DLD1 (cell line): ENCODE results near the gene CD79A.
"Not testable (repeated sequence)": the region's sequence is repeated elsewhere in the genome, so short reads cannot be mapped to it uniquely, and the experiment has no call there.

Source experiments
- in situ Hi-C: cut with HindIII; loops from 2 replicates; pipeline ENCODE4 v1.10.0; 2017; ENCODE audit warnings: low sequenced_read_pairs

Gene CD79A

GRCh38 chr19:41862445-41862986, 14.6 kb upstream of the CD79A start:
- in situ Hi-C loops, result no loop called here

DNA sequence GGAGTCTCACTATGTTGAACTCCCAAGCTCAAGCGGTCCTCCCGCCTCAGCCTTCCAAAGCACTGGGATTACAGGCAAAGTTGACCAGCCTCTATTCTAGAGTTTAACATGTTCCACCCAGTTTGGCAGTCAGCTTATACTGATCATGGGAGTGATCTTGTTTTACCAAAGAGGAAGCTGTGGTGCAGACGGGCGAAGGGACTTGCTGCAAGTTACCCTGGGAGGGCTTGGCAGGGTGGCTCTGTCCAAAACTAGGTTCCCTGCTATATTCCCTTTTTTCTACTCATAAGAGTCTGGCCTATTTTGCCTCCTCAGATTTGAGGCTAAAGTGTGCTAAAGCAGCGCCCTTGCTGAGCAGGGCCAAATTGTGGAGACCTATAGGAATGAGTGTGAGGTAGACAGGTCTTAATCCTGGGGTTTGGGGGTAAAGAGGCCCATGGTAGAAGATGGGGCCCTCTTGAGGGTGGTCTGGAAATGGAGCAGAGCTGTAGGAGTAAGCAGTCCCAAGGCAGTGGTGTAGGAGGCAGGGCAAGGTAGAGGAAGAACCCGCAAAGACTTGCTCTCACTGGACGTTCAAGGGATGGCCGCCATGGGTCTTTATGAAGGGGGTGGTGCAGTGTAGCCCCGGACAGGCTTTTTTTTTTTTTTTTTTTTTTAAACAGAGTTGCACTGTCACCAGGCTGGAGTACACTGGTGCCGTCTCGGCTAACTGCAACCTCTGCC, 13.7 kb upstream of the CD79A start:
- in situ Hi-C loops, result no loop called here

- in situ Hi-C loops, result no loop called here
Observed at GRCh38 chr19:41864374-41864773, 12.7 kb upstream of the CD79A start.

DNA sequence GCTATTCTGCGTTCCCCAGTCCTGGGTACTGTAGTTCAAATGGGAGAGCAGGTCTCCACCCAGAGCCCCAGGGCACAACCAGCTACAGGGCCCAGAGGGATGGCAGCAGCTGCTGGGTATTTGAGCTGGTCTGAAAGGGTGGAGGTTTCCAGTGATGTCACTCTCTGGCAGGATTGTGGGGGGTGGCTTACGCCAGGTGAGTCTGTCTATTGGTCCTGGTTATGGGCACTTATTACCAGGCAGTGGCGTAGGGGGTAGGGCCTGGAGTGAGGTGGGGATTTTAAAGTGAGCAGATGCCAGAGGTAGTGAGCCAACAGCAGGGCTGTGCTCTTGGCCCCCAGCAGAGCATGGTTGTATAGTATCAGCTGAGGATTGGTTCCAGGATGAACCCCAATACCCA, 10.8 kb upstream of the CD79A start:
- in situ Hi-C loops, result no loop called here

DNA sequence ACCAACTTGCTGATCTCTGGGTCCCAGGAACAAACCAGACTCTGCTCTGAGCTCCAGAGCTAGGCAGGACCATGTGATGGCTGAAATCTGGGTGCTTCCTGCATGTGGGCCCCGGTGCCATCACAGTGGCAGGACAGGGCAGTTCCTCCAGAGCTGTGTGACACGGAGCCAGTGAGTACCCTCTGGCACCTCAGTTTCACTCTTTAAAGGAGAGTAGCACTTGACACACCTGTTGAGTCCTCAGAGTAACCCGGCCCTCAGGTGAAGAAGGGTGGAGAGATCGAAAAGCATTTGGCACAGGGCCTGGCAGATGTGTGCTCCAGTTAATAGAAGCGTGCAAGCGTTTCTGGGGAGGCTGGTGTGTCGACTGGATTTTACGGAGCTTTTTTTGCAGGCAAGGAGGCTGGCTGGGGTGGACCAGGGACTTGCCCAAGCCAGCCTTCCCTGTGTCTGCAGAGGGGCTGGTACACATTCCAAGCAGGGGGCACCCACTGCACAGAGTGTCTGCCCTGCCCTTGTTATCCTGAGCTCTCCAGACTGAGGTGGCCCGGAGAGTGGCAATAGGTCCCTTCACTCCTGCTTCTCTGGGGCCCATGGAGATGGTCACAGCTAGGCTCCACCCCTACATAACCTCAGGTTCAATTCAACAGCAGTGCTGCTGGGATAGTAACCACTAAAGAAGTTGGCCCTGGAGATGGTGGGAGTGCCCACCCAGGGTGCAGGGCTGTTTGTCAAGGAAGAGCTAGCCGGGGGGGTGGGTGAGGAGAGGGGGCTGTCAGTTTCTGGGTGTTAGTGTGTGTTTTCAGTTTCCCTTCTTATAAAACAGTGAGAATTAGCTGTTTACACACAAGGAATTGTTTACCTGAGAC, 8.7 kb upstream of the CD79A start:
- in situ Hi-C loops, result no loop called here

DNA sequence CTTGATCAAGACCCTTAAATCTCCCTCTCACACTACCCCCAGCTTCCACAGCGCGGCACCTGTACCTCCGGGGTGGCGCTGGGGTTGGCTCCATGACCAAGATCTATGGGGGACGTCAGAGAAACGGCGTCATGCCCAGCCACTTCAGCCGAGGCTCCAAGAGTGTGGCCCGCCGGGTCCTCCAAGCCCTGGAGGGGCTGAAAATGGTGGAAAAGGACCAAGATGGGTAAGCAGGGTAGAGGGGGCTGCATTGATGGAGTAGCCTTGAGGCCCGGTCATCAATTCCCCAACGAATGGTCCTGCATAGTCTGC, 8.1 kb upstream of the CD79A start:
- in situ Hi-C loops, result no loop called here

DNA sequence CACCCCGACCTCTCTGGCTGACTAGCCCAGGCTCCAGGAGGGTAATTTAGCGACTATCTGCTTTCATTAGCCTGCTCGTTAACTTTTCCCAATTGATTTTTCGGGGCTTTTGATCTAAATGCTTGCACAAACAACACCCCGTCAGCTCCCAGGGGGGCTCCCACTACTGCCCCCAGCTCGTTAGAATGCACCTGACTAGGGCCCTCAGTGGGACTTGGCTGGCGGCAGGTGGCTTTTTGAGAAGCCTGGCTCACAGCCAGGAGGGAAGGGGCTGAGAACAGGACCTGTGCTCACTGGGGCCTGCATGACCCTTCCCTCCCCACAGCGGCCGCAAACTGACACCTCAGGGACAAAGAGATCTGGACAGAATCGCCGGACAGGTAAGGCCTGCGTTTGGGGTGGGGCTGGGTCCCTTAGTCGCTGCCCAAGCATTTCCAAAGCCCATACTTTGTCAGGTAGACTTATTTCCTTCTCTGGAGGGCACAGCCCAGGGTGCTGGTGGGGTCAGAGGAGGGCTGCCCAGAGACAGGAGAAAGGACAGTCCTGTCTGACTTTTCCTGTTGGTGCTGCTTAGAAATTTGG, 7.6 kb upstream of the CD79A start:
- in situ Hi-C loops, result no loop called here

GRCh38 chr19:41870401-41870873, 6.6 kb upstream of the CD79A start:
- in situ Hi-C loops, result no loop called here

- in situ Hi-C loops, result no loop called here
Observed at GRCh38 chr19:41871573-41872383, 5.3 kb upstream of the CD79A start.

- in situ Hi-C loops, result no loop called here
Observed at GRCh38 chr19:41872384-41872774, 4.7 kb upstream of the CD79A start.

DNA sequence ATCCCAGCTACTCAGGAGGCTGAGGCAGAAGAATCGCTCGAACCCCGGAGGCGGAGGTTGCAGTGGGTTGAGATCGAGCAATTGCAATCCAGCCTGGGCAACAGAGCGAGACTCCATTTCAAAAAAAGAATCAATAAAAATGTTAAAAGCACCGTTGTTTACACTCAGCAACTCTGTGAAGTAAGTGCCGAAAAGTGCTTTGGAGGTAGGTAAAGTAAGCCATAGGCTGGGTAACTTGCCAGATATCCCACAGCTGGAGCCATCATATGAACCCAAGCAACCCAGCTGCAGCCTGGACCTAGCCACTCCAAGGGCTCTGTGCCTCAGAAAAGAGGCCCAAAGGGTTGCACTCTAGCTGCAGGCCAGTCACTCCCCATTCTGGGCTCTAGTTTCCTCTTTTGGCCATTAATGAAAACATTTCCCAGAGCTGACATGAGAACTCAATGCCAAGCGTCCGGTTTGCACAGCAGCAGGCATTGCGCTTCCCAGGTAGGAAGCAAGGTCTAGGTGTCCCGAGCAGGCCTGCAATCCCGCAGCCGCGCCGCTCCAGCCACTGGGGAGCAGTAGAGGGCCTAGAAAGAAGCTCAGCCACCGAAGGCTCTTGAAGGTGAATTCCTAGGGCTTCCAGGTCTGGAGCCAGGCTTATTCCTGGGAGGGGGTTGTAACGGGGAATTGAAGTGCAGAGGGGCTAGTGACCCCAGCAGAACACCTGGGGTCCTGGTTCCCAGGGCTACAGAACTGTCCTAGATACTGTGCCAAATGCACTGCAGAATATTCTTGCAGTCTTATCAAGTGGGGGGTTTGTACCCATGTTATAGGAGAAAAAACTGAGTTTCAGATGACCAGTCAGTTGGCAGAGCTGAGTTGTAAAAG, 4.1 kb upstream of the CD79A start:
- in situ Hi-C loops, result no loop called here

GRCh38 chr19:41875973-41876372, 1.1 kb upstream of the CD79A start:
- in situ Hi-C loops, result not testable (repeated sequence)

GRCh38 chr19:41877916-41878905, 1.1 kb downstream of the CD79A start:
- in situ Hi-C loops, result no loop called here

DNA sequence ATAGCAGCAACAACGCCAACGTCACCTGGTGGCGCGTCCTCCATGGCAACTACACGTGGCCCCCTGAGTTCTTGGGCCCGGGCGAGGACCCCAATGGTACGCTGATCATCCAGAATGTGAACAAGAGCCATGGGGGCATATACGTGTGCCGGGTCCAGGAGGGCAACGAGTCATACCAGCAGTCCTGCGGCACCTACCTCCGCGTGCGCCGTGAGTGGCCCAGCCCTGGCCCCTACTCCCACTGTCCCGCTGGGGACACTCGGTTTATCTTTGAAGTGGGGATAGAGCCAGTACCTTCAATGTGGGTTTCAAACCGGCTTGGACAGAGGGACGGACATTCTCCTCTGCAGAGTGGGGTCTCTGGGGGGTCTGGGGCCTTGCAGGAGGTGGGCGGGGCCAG, 2.0 kb downstream of the CD79A start:
- in situ Hi-C loops, result no loop called here

- in situ Hi-C loops, result no loop called here
Observed at GRCh38 chr19:41879670-41880328, 2.7 kb downstream of the CD79A start.

DNA sequence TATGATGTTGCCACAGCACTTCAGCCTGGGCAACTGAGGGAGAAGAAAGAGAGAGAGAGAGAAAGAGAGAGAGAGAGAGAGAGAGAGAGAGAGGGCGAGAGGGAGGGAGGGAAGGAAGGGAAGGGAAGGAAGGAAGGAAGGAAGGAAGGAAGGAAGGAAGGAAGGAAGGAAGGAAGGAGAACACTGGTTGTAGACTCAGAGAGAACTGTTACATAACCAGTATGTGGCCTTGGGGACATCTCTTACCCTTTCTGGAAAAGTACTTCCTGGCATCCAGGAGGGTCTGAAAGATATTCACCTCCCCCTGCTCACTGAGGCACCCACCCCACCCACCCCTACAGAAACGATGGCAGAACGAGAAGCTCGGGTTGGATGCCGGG, 3.2 kb downstream of the CD79A start:
- in situ Hi-C loops, result no loop called here

- in situ Hi-C loops, result no loop called here
Observed at GRCh38 chr19:41882568-41883462, 5.7 kb downstream of the CD79A start, which contains the start of gene ARHGEF1. Gene ARHGEF1 (plus strand): TSS chr19:41883184. CDS start chr19:41888083, 4,899 bp downstream.
